GM12878 (cell line): ENCODE results near the gene TMEM89. TPM values are rescaled to one million over a fixed set of nuclear protein-coding genes. Genes with fewer than 3 reads are reported as not detected.

Experiments used
- BACH1 ChIP-seq: fragments of 450-650 bp; IDR thresholded peaks from 2 replicates; pipeline ENCODE4 v1.6.1; 2017; ENCODE audit warnings: mild to moderate bottlenecking, borderline replicate concordance
- CHD2 ChIP-seq: IDR thresholded peaks from 2 replicates; pipeline ENCODE4 v1.6.1; 2011; ENCODE audit warnings: low read depth, low read length, improper control_type of control experiment, borderline replicate concordance
- CREM ChIP-seq: IDR thresholded peaks from 2 replicates; pipeline ENCODE4 v1.6.1; 2014; ENCODE audit warnings: antibody characterized with exemption, low read depth
- ETV6 ChIP-seq, 2 experiments: fragments of 450-650 bp in 1 of 2; IDR thresholded peaks in 1 of 2; conservative IDR thresholded peaks in 1 of 2; 2 replicates each; pipeline ENCODE4 v1.6.1; 2014; ENCODE audit warnings: antibody characterized with exemption in 1 of 2, borderline replicate concordance in 1 of 2, low read depth in 1 of 2, mild to moderate bottlenecking in 1 of 2, moderate library complexity in 1 of 2
- HDAC6 ChIP-seq: fragments of 200-600 bp; sonication (generic); IDR thresholded peaks from one replicate; pipeline ENCODE4 v1.8.0; 2017; ENCODE audit warnings: antibody characterized with exemption; ENCODE audit not compliant: unreplicated experiment
- HDGF ChIP-seq: fragments of 450-650 bp; IDR thresholded peaks from 2 replicates; pipeline ENCODE4 v1.6.1; 2016; ENCODE audit warnings: antibody characterized with exemption
- NBN ChIP-seq: fragments of 450-650 bp; IDR thresholded peaks from 2 replicates; pipeline ENCODE4 v1.6.1; 2016
- NFIC ChIP-seq: IDR thresholded peaks from 2 replicates; pipeline ENCODE4 v1.6.1; 2012; ENCODE audit warnings: low read depth, mild to moderate bottlenecking, inconsistent platforms, low read length, moderate library complexity
- NFYB ChIP-seq: IDR thresholded peaks from 2 replicates; pipeline ENCODE4 v1.6.1; 2011; ENCODE audit warnings: low read depth, mild to moderate bottlenecking, low read length, improper control_type of control experiment, moderate library complexity; ENCODE audit not compliant: insufficient read depth
- NR2F1 ChIP-seq: fragments of 450-650 bp; conservative IDR thresholded peaks from 2 replicates; pipeline ENCODE4 v1.6.1; 2017; ENCODE audit warnings: mild to moderate bottlenecking
- PAX5 ChIP-seq: IDR thresholded peaks from 2 replicates; pipeline ENCODE4 v1.6.1; 2011; ENCODE audit warnings: low read depth, low read length, borderline replicate concordance
- RELA ChIP-seq: fragments of 450-650 bp; IDR thresholded peaks from 2 replicates; pipeline ENCODE4 v1.8.0; 2014; ENCODE audit warnings: borderline replicate concordance; ENCODE audit not compliant: partially characterized antibody
- RUNX3 ChIP-seq: IDR thresholded peaks from 2 replicates; pipeline ENCODE4 v1.6.1; 2012; ENCODE audit warnings: low read length, inconsistent platforms
- SIX5 ChIP-seq: IDR thresholded peaks from 2 replicates; pipeline ENCODE4 v1.6.1; 2011; ENCODE audit warnings: mild to moderate bottlenecking, low read depth, low read length, moderate library complexity; ENCODE audit not compliant: severe bottlenecking
- SMC3 ChIP-seq: IDR thresholded peaks from 2 replicates; pipeline ENCODE4 v1.6.1; 2011; ENCODE audit warnings: low read length, improper control_type of control experiment, borderline replicate concordance
- YBX1 ChIP-seq: fragments of 450-650 bp; IDR thresholded peaks from 2 replicates; pipeline ENCODE4 v1.6.1; 2016; ENCODE audit warnings: antibody characterized with exemption
- YY1 ChIP-seq: IDR thresholded peaks from 2 replicates; pipeline ENCODE4 v1.6.1; 2011; ENCODE audit warnings: low read depth, mild to moderate bottlenecking, low read length
- polyA plus RNA-seq, 11 experiments: library from polyadenylated mRNA; depleted of rRNA in 4 of 11; unstranded in 6 of 11; stranded (reverse) in 5 of 11; fragments of >200 nt; fragmentation: Nextera tagmentation in 4 of 11; fragmentation: Illumina TruSeq in 1 of 11; extraction: Ambion mirVana in 4 of 11; extraction: Trizol in 1 of 11; gene quantifications; 1 replicate in 1 of 11; 2 replicates in 10 of 11; pipeline versions ENCODE4 v1.2.1 to v1.2.3, GENCODE V29; 2011 to 2016; ENCODE audit warnings: inconsistent platforms in 2 of 11, missing spikeins in 2 of 11, low read depth in 1 of 11
- total RNA-seq, 4 experiments: library from RNA; depleted of rRNA in 3 of 4; stranded (reverse); fragments of >200 nt in 3 of 4; fragmentation: Illumina TruSeq in 1 of 4; extraction: Trizol in 1 of 4; gene quantifications; 2 replicates each; pipeline versions ENCODE4 v1.2.1 to v1.2.3, GENCODE V29; 2013 to 2021
- TF ChIP-seq, protein P1 (sequence below): fragments of 450-650 bp; formaldehyde crosslinking; IDR thresholded peaks from 2 replicates; pipeline ENCODE4 v1.5.0; 2022; ENCODE audit warnings: mild to moderate bottlenecking, missing genetic modification characterization
- TF ChIP-seq, protein P2 (sequence below): IDR thresholded peaks from 2 replicates; pipeline ENCODE4 v1.6.1; 2012; ENCODE audit warnings: low read length, inconsistent platforms
- TF ChIP-seq, protein P3 (sequence below): IDR thresholded peaks from 2 replicates; pipeline ENCODE4 v1.6.1; 2012; ENCODE audit warnings: low read depth, low read length, improper control_type of control experiment
- TF ChIP-seq, protein P4 (sequence below): fragments of 450-650 bp; IDR thresholded peaks from 2 replicates; pipeline ENCODE4 v1.6.1; 2017; ENCODE audit warnings: antibody characterized with exemption, mild to moderate bottlenecking, moderate library complexity

Gene TMEM89
- total and polyA plus RNA-seq, 10 of the 15 experiments (the other 5 are each of a cell fraction or from before 2014, with no cell fraction given) = not detected

DNA sequence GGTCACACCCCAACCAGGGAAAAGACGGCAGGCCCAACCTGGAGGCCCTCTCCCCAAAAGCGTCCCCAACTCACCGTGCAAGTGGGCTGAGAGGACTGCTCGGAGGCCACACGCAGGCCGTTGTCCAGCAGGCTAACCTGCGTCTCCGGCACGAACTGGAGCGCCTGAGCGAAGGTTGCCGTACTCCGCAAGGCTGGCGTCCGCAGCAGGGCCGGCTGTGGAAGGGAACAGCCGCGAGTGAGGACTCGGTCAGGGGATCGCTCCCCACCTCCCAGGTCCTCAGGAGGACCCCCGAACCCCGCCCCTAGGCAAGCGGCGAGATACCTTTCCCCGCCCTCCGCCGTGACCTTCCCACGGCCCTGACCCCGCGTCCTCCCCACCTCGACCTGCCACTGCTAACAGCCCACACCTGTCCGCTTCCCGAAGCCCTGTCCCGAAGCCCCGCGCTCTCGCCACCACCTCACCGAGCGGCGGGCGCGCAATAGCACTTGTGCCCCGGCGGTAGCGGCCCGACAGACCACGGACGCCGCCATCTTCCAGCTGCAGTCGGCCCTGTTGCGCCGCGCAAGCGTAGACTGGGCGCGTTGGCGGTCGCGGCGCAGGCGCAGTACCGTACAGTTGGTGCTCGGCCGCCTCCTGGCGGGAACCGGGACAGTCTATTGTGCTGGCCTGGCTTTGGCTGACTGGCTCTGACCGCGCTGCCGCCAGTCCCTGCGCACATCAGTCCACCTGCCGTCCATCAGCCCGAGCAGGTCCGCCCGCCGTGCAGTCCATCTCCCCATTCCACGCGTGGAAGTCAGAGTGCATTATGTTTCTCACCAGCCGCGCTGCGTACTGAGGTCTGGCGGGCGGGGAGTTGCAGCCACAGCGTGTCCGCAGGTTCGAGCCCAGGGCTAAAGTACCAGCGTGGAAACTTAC lies 12.2 kb downstream of the TMEM89 start, which contains the start of gene UQCRC1 (continued):
- TF ChIP-seq, protein P1, sequence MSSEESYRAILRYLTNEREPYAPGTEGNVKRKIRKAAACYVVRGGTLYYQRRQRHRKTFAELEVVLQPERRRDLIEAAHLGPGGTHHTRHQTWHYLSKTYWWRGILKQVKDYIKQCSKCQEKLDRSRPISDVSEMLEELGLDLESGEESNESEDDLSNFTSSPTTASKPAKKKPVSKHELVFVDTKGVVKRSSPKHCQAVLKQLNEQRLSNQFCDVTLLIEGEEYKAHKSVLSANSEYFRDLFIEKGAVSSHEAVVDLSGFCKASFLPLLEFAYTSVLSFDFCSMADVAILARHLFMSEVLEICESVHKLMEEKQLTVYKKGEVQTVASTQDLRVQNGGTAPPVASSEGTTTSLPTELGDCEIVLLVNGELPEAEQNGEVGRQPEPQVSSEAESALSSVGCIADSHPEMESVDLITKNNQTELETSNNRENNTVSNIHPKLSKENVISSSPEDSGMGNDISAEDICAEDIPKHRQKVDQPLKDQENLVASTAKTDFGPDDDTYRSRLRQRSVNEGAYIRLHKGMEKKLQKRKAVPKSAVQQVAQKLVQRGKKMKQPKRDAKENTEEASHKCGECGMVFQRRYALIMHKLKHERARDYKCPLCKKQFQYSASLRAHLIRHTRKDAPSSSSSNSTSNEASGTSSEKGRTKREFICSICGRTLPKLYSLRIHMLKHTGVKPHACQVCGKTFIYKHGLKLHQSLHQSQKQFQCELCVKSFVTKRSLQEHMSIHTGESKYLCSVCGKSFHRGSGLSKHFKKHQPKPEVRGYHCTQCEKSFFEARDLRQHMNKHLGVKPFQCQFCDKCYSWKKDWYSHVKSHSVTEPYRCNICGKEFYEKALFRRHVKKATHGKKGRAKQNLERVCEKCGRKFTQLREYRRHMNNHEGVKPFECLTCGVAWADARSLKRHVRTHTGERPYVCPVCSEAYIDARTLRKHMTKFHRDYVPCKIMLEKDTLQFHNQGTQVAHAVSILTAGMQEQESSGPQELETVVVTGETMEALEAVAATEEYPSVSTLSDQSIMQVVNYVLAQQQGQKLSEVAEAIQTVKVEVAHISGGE (CRISPR knock-in tag) = no peak
- TF ChIP-seq, protein P2, sequence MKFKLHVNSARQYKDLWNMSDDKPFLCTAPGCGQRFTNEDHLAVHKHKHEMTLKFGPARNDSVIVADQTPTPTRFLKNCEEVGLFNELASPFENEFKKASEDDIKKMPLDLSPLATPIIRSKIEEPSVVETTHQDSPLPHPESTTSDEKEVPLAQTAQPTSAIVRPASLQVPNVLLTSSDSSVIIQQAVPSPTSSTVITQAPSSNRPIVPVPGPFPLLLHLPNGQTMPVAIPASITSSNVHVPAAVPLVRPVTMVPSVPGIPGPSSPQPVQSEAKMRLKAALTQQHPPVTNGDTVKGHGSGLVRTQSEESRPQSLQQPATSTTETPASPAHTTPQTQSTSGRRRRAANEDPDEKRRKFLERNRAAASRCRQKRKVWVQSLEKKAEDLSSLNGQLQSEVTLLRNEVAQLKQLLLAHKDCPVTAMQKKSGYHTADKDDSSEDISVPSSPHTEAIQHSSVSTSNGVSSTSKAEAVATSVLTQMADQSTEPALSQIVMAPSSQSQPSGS = no peak
- TF ChIP-seq HDGF (peak; percentile 80), HDAC6 (no peak), YY1 (peak; percentile 98), NR2F1 (peak; percentile 96), NBN (0 out of 2 replicates have a peak, but pooled peaks have one; percentile 73), NFIC (no peak), PAX5 (peak; percentile 64; the same call in 1 of the 2 replicates), RELA (peak; percentile 25), ETV6 (conservative IDR thresholded peaks at IDR 0.05 in 1 of 2, IDR thresholded peaks at IDR 0.05 in 1 of 2; ENCODE audit: borderline replicate concordance in 1 of 2, low read depth in 1 of 2) (no peak), CHD2 (0 out of 2 replicates have a peak, but pooled peaks have one; percentile 12), YBX1 (no peak), SIX5 (peak; percentile 15), SMC3 (peak; percentile 57), RUNX3 (no peak), NFYB (no peak), BACH1 (no peak; the same call in 1 of the 2 replicates), CREM (peak; percentile 10; the same call in 1 of the 2 replicates)
- TF ChIP-seq, protein P3, sequence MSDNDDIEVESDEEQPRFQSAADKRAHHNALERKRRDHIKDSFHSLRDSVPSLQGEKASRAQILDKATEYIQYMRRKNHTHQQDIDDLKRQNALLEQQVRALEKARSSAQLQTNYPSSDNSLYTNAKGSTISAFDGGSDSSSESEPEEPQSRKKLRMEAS = no peak
- TF ChIP-seq, protein P4, sequence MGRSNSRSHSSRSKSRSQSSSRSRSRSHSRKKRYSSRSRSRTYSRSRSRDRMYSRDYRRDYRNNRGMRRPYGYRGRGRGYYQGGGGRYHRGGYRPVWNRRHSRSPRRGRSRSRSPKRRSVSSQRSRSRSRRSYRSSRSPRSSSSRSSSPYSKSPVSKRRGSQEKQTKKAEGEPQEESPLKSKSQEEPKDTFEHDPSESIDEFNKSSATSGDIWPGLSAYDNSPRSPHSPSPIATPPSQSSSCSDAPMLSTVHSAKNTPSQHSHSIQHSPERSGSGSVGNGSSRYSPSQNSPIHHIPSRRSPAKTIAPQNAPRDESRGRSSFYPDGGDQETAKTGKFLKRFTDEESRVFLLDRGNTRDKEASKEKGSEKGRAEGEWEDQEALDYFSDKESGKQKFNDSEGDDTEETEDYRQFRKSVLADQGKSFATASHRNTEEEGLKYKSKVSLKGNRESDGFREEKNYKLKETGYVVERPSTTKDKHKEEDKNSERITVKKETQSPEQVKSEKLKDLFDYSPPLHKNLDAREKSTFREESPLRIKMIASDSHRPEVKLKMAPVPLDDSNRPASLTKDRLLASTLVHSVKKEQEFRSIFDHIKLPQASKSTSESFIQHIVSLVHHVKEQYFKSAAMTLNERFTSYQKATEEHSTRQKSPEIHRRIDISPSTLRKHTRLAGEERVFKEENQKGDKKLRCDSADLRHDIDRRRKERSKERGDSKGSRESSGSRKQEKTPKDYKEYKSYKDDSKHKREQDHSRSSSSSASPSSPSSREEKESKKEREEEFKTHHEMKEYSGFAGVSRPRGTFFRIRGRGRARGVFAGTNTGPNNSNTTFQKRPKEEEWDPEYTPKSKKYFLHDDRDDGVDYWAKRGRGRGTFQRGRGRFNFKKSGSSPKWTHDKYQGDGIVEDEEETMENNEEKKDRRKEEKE = no peak
